HepG2 (cell line): Measurements from ENCODE around the gene FAM221B. TPM values are rescaled to one million over a fixed set of nuclear protein-coding genes. Genes with fewer than 3 reads are reported as not detected.

ENCODE experiments used
- ARHGAP35 ChIP-seq: sonication (generic); formaldehyde crosslinking; IDR thresholded peaks from 2 replicates; pipeline ENCODE4 v1.9.0; 2022; ENCODE audit warnings: mild to moderate bottlenecking, inconsistent platforms, moderate library complexity, missing genetic modification reagents, borderline replicate concordance
- ATF7-NPFF ChIP-seq: sonication (generic); formaldehyde crosslinking; IDR thresholded peaks from 2 replicates; pipeline ENCODE4 v1.8.1; 2023; ENCODE audit warnings: mild to moderate bottlenecking, low read depth, missing genetic modification reagents, moderate library complexity
- DR1 ChIP-seq: sonication (generic); formaldehyde crosslinking; IDR thresholded peaks from 2 replicates; pipeline ENCODE4 v1.8.0; 2021; ENCODE audit warnings: mild to moderate bottlenecking, missing genetic modification reagents, inconsistent platforms
- HIC2 ChIP-seq: sonication (generic); formaldehyde crosslinking; IDR thresholded peaks from 2 replicates; pipeline ENCODE4 v1.9.0; 2022; ENCODE audit warnings: low read depth, missing genetic modification reagents
- JUN ChIP-seq: sonication (generic); formaldehyde crosslinking; IDR thresholded peaks from 2 replicates; pipeline ENCODE4 v1.4.0; 2020; ENCODE audit warnings: mild to moderate bottlenecking, missing genetic modification reagents
- MTA1 ChIP-seq: sonication (generic); formaldehyde crosslinking; IDR thresholded peaks from 2 replicates; pipeline ENCODE4 v1.4.0; 2020; ENCODE audit warnings: missing genetic modification reagents, mild to moderate bottlenecking, borderline replicate concordance
- NFIB ChIP-seq: sonication (generic); formaldehyde crosslinking; IDR thresholded peaks from 2 replicates; pipeline ENCODE4 v1.9.0; 2021; ENCODE audit warnings: missing genetic modification reagents, mild to moderate bottlenecking, borderline replicate concordance
- PATZ1 ChIP-seq: sonication (generic); formaldehyde crosslinking; IDR thresholded peaks from 2 replicates; pipeline ENCODE4 v1.4.0; 2020; ENCODE audit warnings: missing genetic modification reagents
- SMARCC2 ChIP-seq: fragments of 450-650 bp; IDR thresholded peaks from 2 replicates; pipeline ENCODE4 v1.6.1; 2017; ENCODE audit warnings: antibody characterized with exemption, mild to moderate bottlenecking
- TCF7 ChIP-seq: sonication (generic); IDR thresholded peaks from 2 replicates; pipeline ENCODE4 v1.6.1; 2016; ENCODE audit warnings: antibody characterized with exemption, low read depth
- TEF ChIP-seq: sonication (generic); formaldehyde crosslinking; IDR thresholded peaks from 2 replicates; pipeline ENCODE4 v1.5.0; 2020; ENCODE audit warnings: missing genetic modification reagents
- TGIF2 ChIP-seq: IDR thresholded peaks from 2 replicates; pipeline ENCODE4 v1.6.1; 2016; ENCODE audit warnings: control low read depth, missing compliant biosample characterization
- ZNF281 ChIP-seq: sonication (generic); formaldehyde crosslinking; IDR thresholded peaks from 2 replicates; pipeline ENCODE4 v1.4.0; 2020; ENCODE audit warnings: missing genetic modification reagents, borderline replicate concordance
- ZNF549 ChIP-seq: sonication (generic); formaldehyde crosslinking; IDR thresholded peaks from 2 replicates; pipeline ENCODE4 v1.5.0; 2020; ENCODE audit warnings: missing genetic modification reagents
- ZNF784 ChIP-seq: sonication (generic); formaldehyde crosslinking; IDR thresholded peaks from 2 replicates; pipeline ENCODE4 v1.5.1; 2020; ENCODE audit warnings: missing genetic modification reagents, mild to moderate bottlenecking, borderline replicate concordance
- polyA plus RNA-seq, 8 experiments: library from polyadenylated mRNA; depleted of rRNA in 3 of 8; stranded (reverse) in 7 of 8; unstranded in 1 of 8; fragments of >200 nt; fragmentation: Illumina TruSeq in 4 of 8; extraction: Trizol in 4 of 8; gene quantifications; 2 replicates each; pipeline versions ENCODE4 v1.2.1 to v1.2.3, GENCODE V29; 2011 to 2016; ENCODE audit warnings: low read depth in 4 of 8, missing spikeins in 1 of 8, mixed read lengths in 1 of 8; ENCODE audit not compliant: insufficient read depth in 1 of 8
- total RNA-seq, 5 experiments: library from RNA; depleted of rRNA; stranded (reverse); fragments of >200 nt; fragmentation: Illumina TruSeq; extraction: Trizol; gene quantifications; 2 replicates each; pipeline ENCODE4 v1.2.3, GENCODE V29; 2016; ENCODE audit warnings: low read depth in 1 of 5
- TF ChIP-seq, protein P1 (sequence below): sonication (generic); formaldehyde crosslinking; IDR thresholded peaks from 2 replicates; pipeline ENCODE4 v1.5.0; 2020; ENCODE audit warnings: missing genetic modification reagents, mild to moderate bottlenecking, borderline replicate concordance

FAM221B gene
- total and polyA plus RNA-seq, 2 of the 13 experiments (the other 11 are each of a cell fraction or from before 2014, with no cell fraction given) = not detected

DNA sequence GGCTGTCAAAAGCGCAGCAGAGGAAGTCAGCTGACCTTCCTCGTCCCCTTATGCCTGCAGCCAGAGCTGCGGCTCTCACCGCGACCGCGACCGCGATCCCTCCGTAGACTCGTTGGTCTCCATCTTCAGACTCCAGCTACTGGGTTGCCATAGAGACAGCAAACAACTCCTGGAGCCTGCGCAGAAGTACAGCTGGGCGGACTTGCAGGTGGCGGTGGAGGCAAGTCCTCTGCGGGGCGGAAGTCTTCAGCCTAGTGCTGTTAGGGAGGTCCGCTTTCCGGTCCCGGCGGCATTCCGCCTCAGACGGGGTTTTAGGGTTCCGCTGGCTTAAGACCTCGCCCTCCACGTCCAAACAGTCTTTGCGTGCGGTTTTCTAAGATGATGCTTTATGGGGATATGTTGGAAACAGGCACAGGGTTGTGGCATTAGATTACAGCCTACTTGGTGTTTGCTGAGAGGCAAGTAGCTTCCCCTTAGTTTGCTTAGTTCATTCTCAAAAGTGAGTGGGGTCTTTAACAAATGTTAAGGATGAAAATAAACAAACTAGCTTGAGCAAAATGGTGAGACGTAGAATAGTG lies 16.4 kb downstream of the FAM221B start, which contains the start of gene SPAG8 (continued):
- TF ChIP-seq TEF (no peak), SMARCC2 (no peak), TCF7 (no peak), NFIB (no peak), MTA1 (CRISPR knock-in tag) (no peak), HIC2 (CRISPR knock-in tag) (no peak), ATF7-NPFF (CRISPR knock-in tag) (no peak), JUN (CRISPR knock-in tag) (no peak), PATZ1 (CRISPR knock-in tag) (peak; percentile 46; the same call in 1 of the 2 replicates), TGIF2 (no peak), DR1 (CRISPR knock-in tag) (no peak), ZNF784 (CRISPR knock-in tag) (no peak), ZNF549 (CRISPR knock-in tag) (no peak), ZNF281 (CRISPR knock-in tag) (no peak), ARHGAP35 (CRISPR knock-in tag) (no peak)
- TF ChIP-seq, protein P1, sequence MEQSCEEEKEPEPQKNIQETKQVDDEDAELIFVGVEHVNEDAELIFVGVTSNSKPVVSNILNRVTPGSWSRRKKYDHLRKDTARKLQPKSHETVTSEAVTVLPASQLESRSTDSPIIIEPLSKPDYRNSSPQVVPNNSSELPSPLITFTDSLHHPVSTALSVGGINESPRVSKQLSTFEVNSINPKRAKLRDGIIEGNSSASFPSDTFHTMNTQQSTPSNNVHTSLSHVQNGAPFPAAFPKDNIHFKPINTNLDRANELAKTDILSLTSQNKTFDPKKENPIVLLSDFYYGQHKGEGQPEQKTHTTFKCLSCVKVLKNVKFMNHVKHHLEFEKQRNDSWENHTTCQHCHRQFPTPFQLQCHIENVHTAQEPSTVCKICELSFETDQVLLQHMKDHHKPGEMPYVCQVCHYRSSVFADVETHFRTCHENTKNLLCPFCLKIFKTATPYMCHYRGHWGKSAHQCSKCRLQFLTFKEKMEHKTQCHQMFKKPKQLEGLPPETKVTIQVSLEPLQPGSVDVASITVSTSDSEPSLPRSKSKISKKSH = peak; percentile 74; the same call in 1 of the 2 replicates
